22Rv1 (cell line): Measurements from ENCODE around the gene SGPL1.

ENCODE experiments used
- H3K27ac ChIP-seq: fragments of 450-650 bp; 2 replicates; pipeline ENCODE4 v1.5.1; 2017
- CTCF ChIP-seq: fragments of 450-650 bp; IDR thresholded peaks from 2 replicates; pipeline ENCODE4 v1.5.1; 2017; ENCODE audit warnings: mild to moderate bottlenecking
- ZFX ChIP-seq: fragments of 450-650 bp; IDR thresholded peaks from 2 replicates; pipeline ENCODE4 v1.6.1; 2017; ENCODE audit warnings: antibody characterized with exemption, borderline replicate concordance

Gene SGPL1

GRCh38 chr10:70797840-70798239 is 17.9 kb upstream of the SGPL1 start:
- no peak overlapping the region for H3K27ac ChIP-seq
- no peak for TF ChIP-seq CTCF

- no peak overlapping the region for H3K27ac ChIP-seq
- no peak for TF ChIP-seq CTCF
- no peak for TF ChIP-seq ZFX
Measured at GRCh38 chr10:70799124-70799523, 16.6 kb upstream of the SGPL1 start.

GRCh38 chr10:70801854-70802253 is 13.9 kb upstream of the SGPL1 start:
- TF ChIP-seq CTCF = no peak
- no peak for TF ChIP-seq ZFX
- H3K27ac ChIP-seq = no peak overlapping the region

- H3K27ac ChIP-seq = peak overlapping the region; percentile 46
- TF ChIP-seq CTCF (no peak), ZFX (no peak)
Measured at GRCh38 chr10:70803775-70804420, 11.8 kb upstream of the SGPL1 start.

GRCh38 chr10:70804421-70804808 is 11.3 kb upstream of the SGPL1 start:
- TF ChIP-seq CTCF (no peak), ZFX (no peak)
- H3K27ac ChIP-seq = peak overlapping the region; percentile 46

- H3K27ac ChIP-seq = no peak overlapping the region
- TF ChIP-seq ZFX (no peak), CTCF (no peak)
Measured at GRCh38 chr10:70805619-70806215, 10.0 kb upstream of the SGPL1 start.

GRCh38 chr10:70806841-70807240 is 8.9 kb upstream of the SGPL1 start:
- no peak overlapping the region for H3K27ac ChIP-seq
- TF ChIP-seq CTCF (no peak), ZFX (no peak)
